GM19023 (cell line): ENCODE data around the gene RASSF8.

Source experiments
- ATAC-seq: cut with Tn5 transposase; IDR thresholded peaks from one replicate; pipeline ENCODE4 v1.9.1; 2021; ENCODE audit warnings: mild to moderate bottlenecking, moderate library complexity; ENCODE audit not compliant: unreplicated experiment

The RASSF8 gene

DNA sequence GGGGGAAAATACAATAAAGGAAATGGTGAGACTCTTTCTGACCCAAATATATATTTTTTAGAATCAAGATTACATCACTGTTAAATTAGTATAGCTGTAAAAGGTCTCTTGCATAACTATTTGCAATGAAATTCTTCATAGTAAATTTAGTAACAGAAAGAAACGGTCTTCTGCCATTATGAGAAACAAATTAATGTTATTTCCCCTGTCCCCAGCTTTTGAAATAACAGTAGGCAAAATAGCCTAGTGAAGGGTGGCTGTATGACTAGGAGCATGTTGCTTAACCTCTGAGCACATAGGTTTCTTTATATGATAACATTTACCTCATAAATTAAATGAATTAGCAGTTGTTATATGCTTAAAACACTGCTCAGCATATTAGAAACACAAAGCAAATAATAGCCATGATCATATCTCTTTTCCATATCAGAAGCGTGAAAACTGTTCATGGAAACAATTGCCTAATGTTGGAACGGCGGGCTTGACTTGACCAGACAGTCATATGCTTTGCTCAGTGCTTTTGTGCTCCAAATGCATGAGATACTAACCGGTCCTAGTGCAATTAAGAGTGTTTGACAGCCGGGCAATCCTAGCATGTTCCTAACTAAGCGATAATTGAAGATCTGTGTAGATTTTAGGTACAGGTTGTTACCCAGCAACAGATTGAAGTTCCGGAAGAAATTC lies 142.3 kb downstream of the RASSF8 start:
- ATAC-seq = no peak

- ATAC-seq = no peak
These were observed 142.9 kb downstream of the RASSF8 start for GRCh38 chr12:26101350-26101734.

GRCh38 chr12:26101763-26102162 lies 143.3 kb downstream of the RASSF8 start:
- ATAC-seq = no peak

GRCh38 chr12:26102953-26103352 lies 144.5 kb downstream of the RASSF8 start:
- ATAC-seq = no peak

- ATAC-seq = no peak
These were observed 147.9 kb downstream of the RASSF8 start for GRCh38 chr12:26106347-26106746.

DNA sequence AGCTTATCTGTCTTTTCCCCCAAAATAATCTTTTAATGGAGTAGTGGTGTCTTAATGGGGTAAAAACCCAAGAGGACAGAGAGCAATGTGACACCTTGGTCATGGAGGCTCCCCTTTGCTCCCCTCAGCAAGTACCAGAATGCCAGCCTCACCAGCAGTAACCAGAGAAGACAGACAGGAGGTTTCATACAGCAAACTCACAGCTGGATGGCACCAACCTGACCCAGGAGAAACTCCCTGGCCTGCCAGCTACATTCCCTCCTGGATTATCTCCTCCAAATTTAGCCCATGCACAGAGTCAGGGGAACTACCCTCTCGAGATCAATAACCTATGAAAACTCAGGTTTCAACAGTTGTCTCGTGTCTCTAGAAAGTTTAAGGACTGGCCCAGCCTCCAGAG lies 150.4 kb downstream of the RASSF8 start:
- no peak for ATAC-seq

- ATAC-seq = no peak
These were observed 150.9 kb downstream of the RASSF8 start for GRCh38 chr12:26109343-26109881.

DNA sequence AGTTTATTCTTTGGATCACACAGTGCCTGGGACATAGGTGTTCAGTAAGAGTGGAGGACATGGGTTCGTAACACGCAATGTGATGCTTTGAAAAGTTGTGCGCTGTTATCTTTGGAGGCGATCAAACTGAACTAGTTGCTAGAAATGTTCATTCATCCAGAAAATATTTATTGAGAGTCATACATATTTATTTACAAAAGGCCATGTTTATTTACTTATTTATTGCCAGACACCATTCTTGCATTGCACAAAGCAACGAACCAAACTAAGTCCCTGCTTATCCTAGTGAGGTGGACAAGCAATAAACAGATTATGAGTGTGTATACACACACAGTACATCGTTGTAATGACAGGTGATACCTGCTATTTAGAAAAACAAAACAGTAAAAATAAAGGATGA lies 153.8 kb downstream of the RASSF8 start:
- ATAC-seq = no peak

DNA sequence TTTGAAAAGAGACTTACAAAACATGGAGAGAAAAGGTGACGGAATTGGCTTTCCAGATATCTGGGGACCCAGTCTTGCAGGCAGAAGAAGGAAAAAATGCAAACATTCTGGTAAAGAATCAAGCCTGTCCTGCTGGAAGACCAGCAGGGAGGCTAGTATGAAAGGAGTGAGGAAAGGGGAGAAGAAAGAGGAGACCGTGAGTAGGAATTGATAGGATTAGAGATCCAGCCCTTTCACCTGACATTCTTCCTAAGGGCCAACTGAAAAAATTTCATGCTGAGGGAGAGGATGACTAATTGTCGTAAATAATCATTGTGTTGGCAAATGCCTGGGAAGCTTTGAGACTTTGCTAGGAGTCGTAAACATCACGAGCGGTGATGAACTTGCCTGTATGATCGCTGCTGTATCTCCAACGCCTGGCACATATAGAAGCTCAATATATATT lies 154.2 kb downstream of the RASSF8 start:
- no peak for ATAC-seq

- ATAC-seq = no peak
These were observed 154.7 kb downstream of the RASSF8 start for GRCh38 chr12:26113181-26113654.

- ATAC-seq = peak; percentile 79
These were observed 155.6 kb downstream of the RASSF8 start for GRCh38 chr12:26113853-26114719.

- ATAC-seq = no peak
These were observed 156.4 kb downstream of the RASSF8 start for GRCh38 chr12:26114720-26115401.

DNA sequence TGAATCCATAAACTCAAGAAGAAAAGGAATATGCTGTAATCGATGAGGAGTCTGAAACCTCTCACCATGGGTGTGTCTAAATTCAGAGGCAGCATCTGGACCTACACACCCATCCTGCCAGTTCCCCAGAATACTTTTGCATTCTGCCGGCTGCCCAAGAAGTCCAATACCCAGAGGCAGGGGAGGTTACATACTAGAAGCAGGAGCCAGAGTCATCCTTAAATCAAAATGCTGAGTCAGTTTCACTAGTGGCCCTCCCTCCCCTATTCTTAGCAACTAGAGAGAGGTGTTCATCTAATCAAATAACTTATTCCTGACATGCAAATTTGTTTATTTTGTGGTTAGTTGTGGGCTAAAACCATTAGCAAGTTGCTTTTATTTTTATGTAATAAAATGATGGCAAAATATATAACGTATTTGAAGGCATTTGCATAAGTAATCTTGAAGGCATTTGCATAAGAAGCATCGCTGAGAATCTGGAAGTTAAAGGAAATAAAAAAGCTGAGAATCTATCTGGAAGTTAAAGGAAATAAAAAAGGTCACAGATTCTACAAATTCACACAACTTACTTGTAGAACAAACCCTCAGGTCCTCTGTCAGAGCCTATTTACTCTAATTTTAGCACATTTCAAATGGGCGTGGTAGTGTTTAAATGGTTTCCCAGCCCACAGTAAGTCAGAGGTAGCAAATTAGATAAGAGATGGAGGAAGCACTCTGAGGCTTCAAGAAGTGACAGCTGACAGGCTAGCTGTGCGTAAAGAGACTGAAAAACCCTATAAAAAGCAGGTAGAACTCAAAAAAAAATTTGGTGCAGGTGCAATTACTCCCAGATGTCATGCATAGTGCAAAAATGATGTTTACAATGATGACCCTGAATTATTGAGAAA lies 158.6 kb downstream of the RASSF8 start:
- no peak for ATAC-seq

GRCh38 chr12:26118308-26118707 lies 159.8 kb downstream of the RASSF8 start:
- ATAC-seq = no peak

GRCh38 chr12:26119391-26119989 lies 161.0 kb downstream of the RASSF8 start:
- no peak for ATAC-seq

DNA sequence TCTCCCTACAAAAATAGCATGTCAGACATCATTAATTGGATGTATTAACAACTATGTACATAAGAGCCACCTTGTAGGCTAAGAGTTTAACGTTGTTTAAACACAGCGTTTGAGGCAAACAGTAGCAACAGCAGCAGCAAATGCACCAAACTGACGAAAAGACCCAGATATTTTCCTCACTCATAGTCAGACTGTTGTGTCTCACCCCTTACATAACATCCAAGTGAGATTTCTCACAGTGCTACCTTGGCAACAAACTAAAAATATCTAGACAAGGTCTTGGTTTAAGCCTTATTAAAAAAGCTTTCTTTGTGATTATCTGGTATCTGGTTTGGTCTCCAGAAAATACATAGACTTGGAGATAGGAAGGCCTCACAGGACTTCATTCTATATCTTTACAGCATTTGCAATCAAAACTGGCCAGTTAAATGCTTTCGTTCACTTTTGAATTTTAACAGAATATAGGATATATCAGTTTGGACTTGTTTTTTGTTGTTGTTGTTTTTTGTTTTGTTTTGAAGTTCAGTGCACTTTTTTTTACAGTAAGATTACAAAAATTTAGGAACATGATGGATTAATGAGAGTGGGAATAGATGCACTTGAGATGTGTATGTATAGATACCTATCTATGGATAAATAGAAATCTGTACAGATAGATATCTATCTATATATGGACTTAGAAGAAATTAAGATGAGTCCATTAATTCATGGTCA lies 162.2 kb downstream of the RASSF8 start:
- no peak for ATAC-seq

DNA sequence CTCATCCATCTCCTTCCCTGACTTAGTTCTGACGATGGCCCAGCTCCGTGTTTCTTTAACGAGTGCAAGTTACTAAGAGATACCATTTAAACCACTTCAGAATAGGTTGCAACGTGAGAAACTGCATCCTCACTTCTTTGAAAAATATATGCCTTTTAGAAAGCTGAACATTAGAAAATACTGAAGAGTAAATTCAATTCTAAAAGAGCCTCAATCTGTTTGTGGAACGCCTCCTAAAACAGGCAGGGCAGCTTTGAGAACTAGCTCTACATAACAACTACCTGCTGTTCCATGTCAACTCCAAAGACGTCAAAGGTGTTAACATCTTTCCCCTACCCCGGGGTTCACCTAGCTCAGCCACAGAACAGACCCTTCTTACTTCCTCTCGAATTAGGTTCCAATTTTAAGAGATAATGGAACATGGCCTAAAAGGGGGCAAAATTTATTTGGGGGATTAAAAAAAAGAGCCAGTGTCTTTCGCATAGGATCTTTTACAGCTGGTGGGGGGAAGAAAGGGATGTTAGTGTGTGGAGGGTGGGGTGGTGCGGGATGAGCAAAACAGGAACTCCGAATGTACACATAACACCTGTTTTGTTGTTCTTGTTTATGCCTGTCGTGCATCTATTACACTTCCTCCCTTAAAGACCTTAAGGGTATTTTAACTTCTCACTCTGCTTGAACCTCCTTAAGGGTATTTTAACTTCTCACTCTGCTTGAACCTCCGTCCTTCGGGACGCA lies 163.0 kb downstream of the RASSF8 start:
- no peak for ATAC-seq

DNA sequence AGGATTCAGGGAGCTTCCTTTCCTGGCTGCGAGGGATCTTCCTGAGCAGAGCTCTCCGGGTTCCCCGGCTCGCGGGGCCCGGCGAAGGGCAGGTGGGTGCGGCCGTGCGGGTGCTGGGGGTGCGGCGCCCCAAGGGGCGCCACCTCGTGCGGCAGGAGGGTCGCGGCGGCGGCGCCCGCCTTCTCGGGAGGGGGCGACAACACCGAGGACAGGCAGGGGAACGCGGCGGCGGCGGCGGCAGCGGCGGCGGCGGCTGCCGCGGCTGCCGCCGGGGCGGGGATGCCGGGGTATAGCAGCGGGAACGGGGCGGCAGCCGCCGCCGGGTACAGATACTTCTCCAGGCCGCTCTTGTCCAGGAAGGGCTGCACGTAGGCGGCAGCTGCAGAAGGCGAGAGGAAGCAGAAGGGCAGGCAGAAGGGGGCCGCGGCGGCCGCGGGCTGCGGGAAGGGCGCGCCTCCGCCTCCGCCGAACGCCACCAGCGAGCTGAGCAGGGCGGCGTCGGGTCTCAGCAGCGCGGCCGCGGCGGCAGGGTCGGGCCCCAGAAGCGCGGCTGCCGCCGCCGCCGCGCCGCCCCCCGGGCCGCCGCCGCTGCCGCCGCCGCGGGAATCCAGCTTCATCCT lies 163.7 kb downstream of the RASSF8 start:
- ATAC-seq = peak; percentile 35
